GM12878 (cell line): ENCODE measurements around the gene TBC1D1. TPM values are rescaled to one million over a fixed set of nuclear protein-coding genes. Genes with fewer than 3 reads are reported as not detected.

ENCODE experiments used
- ATF2 ChIP-seq: IDR thresholded peaks from 2 replicates; pipeline ENCODE4 v1.6.1; 2012; ENCODE audit warnings: low read length, inconsistent platforms
- BHLHE40 ChIP-seq, 2 experiments: fragments of 450-650 bp in 1 of 2; IDR thresholded peaks; 2 replicates each; pipeline ENCODE4 v1.6.1; 2011 to 2017; ENCODE audit warnings: low read depth in 2 of 2, borderline replicate concordance in 1 of 2, improper control_type of control experiment in 1 of 2, low read length in 1 of 2, mild to moderate bottlenecking in 1 of 2
- CHD1 ChIP-seq: IDR thresholded peaks from 2 replicates; pipeline ENCODE4 v1.6.1; 2012; ENCODE audit warnings: low read depth, low read length, improper control_type of control experiment
- CREB1 ChIP-seq: IDR thresholded peaks from 2 replicates; pipeline ENCODE4 v1.6.1; 2012; ENCODE audit warnings: low read depth, mild to moderate bottlenecking, inconsistent platforms
- HDAC2 ChIP-seq: fragments of 200-600 bp; sonication (generic); IDR thresholded peaks from 2 replicates; pipeline ENCODE4 v1.6.1; 2017
- HDGF ChIP-seq: fragments of 450-650 bp; IDR thresholded peaks from 2 replicates; pipeline ENCODE4 v1.6.1; 2016; ENCODE audit warnings: antibody characterized with exemption
- IRF5 ChIP-seq: fragments of 450-650 bp; IDR thresholded peaks from 2 replicates; pipeline ENCODE4 v1.6.1; 2017; ENCODE audit warnings: borderline replicate concordance
- NBN ChIP-seq: fragments of 450-650 bp; IDR thresholded peaks from 2 replicates; pipeline ENCODE4 v1.6.1; 2016
- NRF1 ChIP-seq: conservative IDR thresholded peaks from 2 replicates; pipeline ENCODE4 v1.6.1; 2011; ENCODE audit warnings: mild to moderate bottlenecking, low read depth, low read length, improper control_type of control experiment
- RAD21 ChIP-seq: IDR thresholded peaks from 2 replicates; pipeline ENCODE4 v1.6.1; 2011; ENCODE audit warnings: mild to moderate bottlenecking, low read depth, low read length, moderate library complexity; ENCODE audit not compliant: insufficient read depth
- RAD51 ChIP-seq: fragments of 450-650 bp; IDR thresholded peaks from 2 replicates; pipeline ENCODE4 v1.6.1; 2016; ENCODE audit warnings: moderate library complexity, mild to moderate bottlenecking, inconsistent platforms
- RCOR1 ChIP-seq: conservative IDR thresholded peaks from 2 replicates; pipeline ENCODE4 v1.6.1; 2012; ENCODE audit warnings: low read depth, low read length, improper control_type of control experiment
- SMAD1 ChIP-seq: fragments of 450-650 bp; IDR thresholded peaks from 2 replicates; pipeline ENCODE4 v1.6.1; 2018; ENCODE audit warnings: mild to moderate bottlenecking, low read depth; ENCODE audit not compliant: partially characterized antibody
- SMARCA5 ChIP-seq: fragments of 450-650 bp; IDR thresholded peaks from 2 replicates; pipeline ENCODE4 v1.6.1; 2017; ENCODE audit warnings: mild to moderate bottlenecking
- SP1 ChIP-seq: IDR thresholded peaks from one replicate; pipeline ENCODE4 v1.6.1; 2011; ENCODE audit warnings: low read depth, low read length
- SPI1 ChIP-seq: IDR thresholded peaks from 2 replicates; pipeline ENCODE4 v1.6.1; 2011; ENCODE audit warnings: low read depth, mild to moderate bottlenecking, low read length, moderate library complexity, borderline replicate concordance; ENCODE audit not compliant: insufficient read depth
- SREBF2 ChIP-seq: IDR thresholded peaks from 2 replicates; pipeline ENCODE4 v1.6.1; 2012; ENCODE audit warnings: mild to moderate bottlenecking, low read length
- TAF1 ChIP-seq: IDR thresholded peaks from 2 replicates; pipeline ENCODE4 v1.6.1; 2011; ENCODE audit warnings: mild to moderate bottlenecking, low read depth, low read length, borderline replicate concordance
- WRNIP1 ChIP-seq: IDR thresholded peaks from 2 replicates; pipeline ENCODE4 v1.6.1; 2011; ENCODE audit warnings: low read depth, low read length, improper control_type of control experiment, borderline replicate concordance
- YBX1 ChIP-seq: fragments of 450-650 bp; IDR thresholded peaks from 2 replicates; pipeline ENCODE4 v1.6.1; 2016; ENCODE audit warnings: antibody characterized with exemption
- YY1 ChIP-seq: IDR thresholded peaks from 2 replicates; pipeline ENCODE4 v1.6.1; 2011; ENCODE audit warnings: low read depth, mild to moderate bottlenecking, low read length
- ZNF217 ChIP-seq: fragments of 450-650 bp; IDR thresholded peaks from 2 replicates; pipeline ENCODE4 v1.6.1; 2017; ENCODE audit warnings: antibody characterized with exemption, mild to moderate bottlenecking
- ZNF622 ChIP-seq: fragments of 450-650 bp; IDR thresholded peaks from 2 replicates; pipeline ENCODE4 v1.6.1; 2017; ENCODE audit warnings: mild to moderate bottlenecking, inconsistent platforms
- polyA plus RNA-seq, 11 experiments: library from polyadenylated mRNA; depleted of rRNA in 4 of 11; unstranded in 6 of 11; stranded (reverse) in 5 of 11; fragments of >200 nt; fragmentation: Nextera tagmentation in 4 of 11; fragmentation: Illumina TruSeq in 1 of 11; extraction: Ambion mirVana in 4 of 11; extraction: Trizol in 1 of 11; gene quantifications; 1 replicate in 1 of 11; 2 replicates in 10 of 11; pipeline versions ENCODE4 v1.2.1 to v1.2.3, GENCODE V29; 2011 to 2016; ENCODE audit warnings: inconsistent platforms in 2 of 11, missing spikeins in 2 of 11, low read depth in 1 of 11
- total RNA-seq, 4 experiments: library from RNA; depleted of rRNA in 3 of 4; stranded (reverse); fragments of >200 nt in 3 of 4; fragmentation: Illumina TruSeq in 1 of 4; extraction: Trizol in 1 of 4; gene quantifications; 2 replicates each; pipeline versions ENCODE4 v1.2.1 to v1.2.3, GENCODE V29; 2013 to 2021
- TF ChIP-seq, protein P1 (sequence below): IDR thresholded peaks from 2 replicates; pipeline ENCODE4 v1.6.1; 2011; ENCODE audit warnings: low read depth, mild to moderate bottlenecking, low read length, moderate library complexity, borderline replicate concordance; ENCODE audit errors: extremely low read depth
- TF ChIP-seq, protein P2 (sequence below): IDR thresholded peaks from 2 replicates; pipeline ENCODE4 v1.6.1; 2011; ENCODE audit warnings: borderline replicate concordance, low read depth, mild to moderate bottlenecking, moderate library complexity, low read length; ENCODE audit not compliant: insufficient read depth, poor library complexity, severe bottlenecking
- TF ChIP-seq, protein P3 (sequence below): fragments of 450-650 bp; IDR thresholded peaks from 2 replicates; pipeline ENCODE4 v1.6.1; 2017; ENCODE audit warnings: mild to moderate bottlenecking, low read depth, inconsistent platforms; ENCODE audit not compliant: poor library complexity, severe bottlenecking

TBC1D1 gene
- total and polyA plus RNA-seq, 10 of the 15 experiments (the other 5 are each of a cell fraction or from before 2014, with no cell fraction given), result 5.3 to 102 (median 57.8) TPM

DNA sequence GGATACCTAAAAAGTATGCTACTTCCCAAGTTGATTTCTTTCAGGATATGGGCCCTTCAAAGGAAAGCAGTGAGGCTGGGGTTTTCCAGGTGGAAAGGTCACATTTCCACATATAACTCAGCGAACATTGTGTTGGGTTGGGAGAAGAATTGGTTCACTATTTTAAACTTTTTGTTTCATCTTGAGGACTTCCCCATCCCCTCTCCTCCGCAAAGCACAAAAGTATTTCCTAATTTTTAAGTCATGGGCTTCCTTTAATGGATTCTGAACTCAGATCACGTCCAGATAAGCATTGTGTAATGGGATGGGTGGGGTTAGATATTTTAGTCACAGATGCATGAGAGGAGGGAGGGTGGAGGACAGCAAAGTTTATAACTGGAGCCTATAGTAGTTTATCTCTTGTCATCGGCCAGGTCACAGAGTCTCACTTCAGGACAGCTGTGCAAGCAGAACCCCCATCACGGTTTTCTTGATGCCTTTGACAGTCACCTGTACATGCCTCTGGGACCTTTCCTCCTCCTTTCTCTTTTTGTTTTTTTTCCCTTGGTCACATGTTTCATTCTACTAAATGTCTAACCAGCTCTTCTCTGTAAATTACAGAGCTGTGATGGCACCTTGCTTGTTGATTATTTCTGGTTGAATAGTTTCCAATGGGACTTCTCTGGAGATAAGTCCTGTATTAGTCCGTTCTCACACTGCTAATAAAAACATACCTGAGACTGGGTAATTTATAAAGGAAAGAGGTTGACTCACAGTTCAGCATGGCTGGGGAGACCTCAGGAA lies 184.7 kb downstream of the TBC1D1 start (continued):
- TF ChIP-seq, protein P1, sequence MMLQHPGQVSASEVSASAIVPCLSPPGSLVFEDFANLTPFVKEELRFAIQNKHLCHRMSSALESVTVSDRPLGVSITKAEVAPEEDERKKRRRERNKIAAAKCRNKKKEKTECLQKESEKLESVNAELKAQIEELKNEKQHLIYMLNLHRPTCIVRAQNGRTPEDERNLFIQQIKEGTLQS, result no peak
- TF ChIP-seq ZNF622 (no peak), HDAC2 (no peak), NRF1 (no peak), NBN (no peak), WRNIP1 (no peak), IRF5 (no peak), SREBF2 (no peak), HDGF (no peak), YBX1 (no peak), SP1 (no peak), ZNF217 (no peak), TAF1 (peak; percentile 53), RAD21 (no peak), CREB1 (0 out of 2 replicates have a peak, but pooled peaks have one; percentile 6), ATF2 (no peak), YY1 (no peak), CHD1 (no peak), RAD51 (peak; percentile 69), SPI1 (0 out of 2 replicates have a peak, but pooled peaks have one; percentile 6), SMARCA5 (no peak), RCOR1 (no peak), SMAD1 (no peak), BHLHE40 (IDR thresholded peaks at IDR 0.05; ENCODE audit: borderline replicate concordance in 1 of 2, low read depth in 2 of 2, low read length in 1 of 2) (no peak)
- TF ChIP-seq, protein P2, sequence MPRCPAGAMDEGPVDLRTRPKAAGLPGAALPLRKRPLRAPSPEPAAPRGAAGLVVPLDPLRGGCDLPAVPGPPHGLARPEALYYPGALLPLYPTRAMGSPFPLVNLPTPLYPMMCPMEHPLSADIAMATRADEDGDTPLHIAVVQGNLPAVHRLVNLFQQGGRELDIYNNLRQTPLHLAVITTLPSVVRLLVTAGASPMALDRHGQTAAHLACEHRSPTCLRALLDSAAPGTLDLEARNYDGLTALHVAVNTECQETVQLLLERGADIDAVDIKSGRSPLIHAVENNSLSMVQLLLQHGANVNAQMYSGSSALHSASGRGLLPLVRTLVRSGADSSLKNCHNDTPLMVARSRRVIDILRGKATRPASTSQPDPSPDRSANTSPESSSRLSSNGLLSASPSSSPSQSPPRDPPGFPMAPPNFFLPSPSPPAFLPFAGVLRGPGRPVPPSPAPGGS, result no peak
- TF ChIP-seq, protein P3, sequence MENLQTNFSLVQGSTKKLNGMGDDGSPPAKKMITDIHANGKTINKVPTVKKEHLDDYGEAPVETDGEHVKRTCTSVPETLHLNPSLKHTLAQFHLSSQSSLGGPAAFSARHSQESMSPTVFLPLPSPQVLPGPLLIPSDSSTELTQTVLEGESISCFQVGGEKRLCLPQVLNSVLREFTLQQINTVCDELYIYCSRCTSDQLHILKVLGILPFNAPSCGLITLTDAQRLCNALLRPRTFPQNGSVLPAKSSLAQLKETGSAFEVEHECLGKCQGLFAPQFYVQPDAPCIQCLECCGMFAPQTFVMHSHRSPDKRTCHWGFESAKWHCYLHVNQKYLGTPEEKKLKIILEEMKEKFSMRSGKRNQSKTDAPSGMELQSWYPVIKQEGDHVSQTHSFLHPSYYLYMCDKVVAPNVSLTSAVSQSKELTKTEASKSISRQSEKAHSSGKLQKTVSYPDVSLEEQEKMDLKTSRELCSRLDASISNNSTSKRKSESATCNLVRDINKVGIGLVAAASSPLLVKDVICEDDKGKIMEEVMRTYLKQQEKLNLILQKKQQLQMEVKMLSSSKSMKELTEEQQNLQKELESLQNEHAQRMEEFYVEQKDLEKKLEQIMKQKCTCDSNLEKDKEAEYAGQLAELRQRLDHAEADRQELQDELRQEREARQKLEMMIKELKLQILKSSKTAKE, result no peak
